GM21381 (cell line): Measurements from ENCODE around the gene DDX59.
A peak's percentile ranks its signal among the peaks of the same experiment; 100 is the strongest.

Source experiments
- ATAC-seq: cut with Tn5 transposase; IDR thresholded peaks from one replicate; pipeline ENCODE4 v1.9.1; 2021; ENCODE audit warnings: mild to moderate bottlenecking, moderate library complexity; ENCODE audit not compliant: unreplicated experiment

DDX59 gene

GRCh38 chr1:200669314-200670241 is at the start of gene DDX59:
DDX59 (minus strand) TSS chr1:200669907; CDS start chr1:200666740, 3,167 bp downstream.
- peak; percentile 85 for ATAC-seq

GRCh38 chr1:200714504-200715187 is 44.9 kb upstream of the DDX59 start:
- no peak for ATAC-seq

- no peak for ATAC-seq
Measured at GRCh38 chr1:200710166-200710565, 40.5 kb upstream of the DDX59 start.

- no peak for ATAC-seq
Measured at GRCh38 chr1:200708769-200709168, 39.1 kb upstream of the DDX59 start.

- ATAC-seq, result no peak
Measured at GRCh38 chr1:200708161-200708560, 38.5 kb upstream of the DDX59 start.

- no peak for ATAC-seq
Measured at GRCh38 chr1:200707116-200707515, 37.4 kb upstream of the DDX59 start.

GRCh38 chr1:200706111-200706814 is 36.6 kb upstream of the DDX59 start:
- no peak for ATAC-seq

- no peak for ATAC-seq
Measured at GRCh38 chr1:200704986-200705500, 35.3 kb upstream of the DDX59 start.

- ATAC-seq, result no peak
Measured at GRCh38 chr1:200699871-200700270, 30.2 kb upstream of the DDX59 start.

- no peak for ATAC-seq
Measured at GRCh38 chr1:200694738-200695137, 25.0 kb upstream of the DDX59 start.

- no peak for ATAC-seq
Measured at GRCh38 chr1:200693327-200693726, 23.6 kb upstream of the DDX59 start.

- no peak for ATAC-seq
Measured at GRCh38 chr1:200692316-200692715, 22.6 kb upstream of the DDX59 start.

GRCh38 chr1:200686620-200687019 is 16.9 kb upstream of the DDX59 start:
- no peak for ATAC-seq

- ATAC-seq, result no peak
Measured at GRCh38 chr1:200684015-200684414, 14.3 kb upstream of the DDX59 start.

GRCh38 chr1:200683298-200683697 is 13.6 kb upstream of the DDX59 start:
- no peak for ATAC-seq

GRCh38 chr1:200681231-200681630 is 11.5 kb upstream of the DDX59 start:
- no peak for ATAC-seq

- ATAC-seq, result no peak
Measured at GRCh38 chr1:200676829-200677228, 7.1 kb upstream of the DDX59 start.

- no peak for ATAC-seq
Measured at GRCh38 chr1:200675588-200675852, 5.8 kb upstream of the DDX59 start.

GRCh38 chr1:200674838-200675587 is 5.3 kb upstream of the DDX59 start:
- ATAC-seq, result no peak

- ATAC-seq, result no peak
Measured at GRCh38 chr1:200673952-200674823, 4.5 kb upstream of the DDX59 start.
